Epithelial cell of proximal tubule (primary cell): ENCODE results near the gene SLC22A7. TPM values are rescaled to one million over a fixed set of nuclear protein-coding genes. Genes with fewer than 3 reads are reported as not detected.

Experiments
- DNase-seq: peaks from one replicate; pipeline ENCODE4 v3.0.0-alpha.2; 2011; ENCODE audit warnings: low read depth
- H3K4me3 ChIP-seq: 2 replicates; pipeline ENCODE4 v1.5.1; 2011; ENCODE audit warnings: low read depth, mild to moderate bottlenecking, low read length
- total RNA-seq: library from RNA; depleted of rRNA; stranded (reverse); fragments of >200 nt; gene quantifications from 2 replicates; pipeline ENCODE4 v1.2.3, GENCODE V29; 2015
- TF ChIP-seq, protein P1 (sequence below): conservative IDR thresholded peaks from 2 replicates; pipeline ENCODE4 v1.5.1; 2012; ENCODE audit warnings: low read depth, mild to moderate bottlenecking, low read length

Gene SLC22A7
- total RNA-seq, 1 donor from 2014 or later: not detected

- no peak for DNase-seq
- TF ChIP-seq, protein P1, sequence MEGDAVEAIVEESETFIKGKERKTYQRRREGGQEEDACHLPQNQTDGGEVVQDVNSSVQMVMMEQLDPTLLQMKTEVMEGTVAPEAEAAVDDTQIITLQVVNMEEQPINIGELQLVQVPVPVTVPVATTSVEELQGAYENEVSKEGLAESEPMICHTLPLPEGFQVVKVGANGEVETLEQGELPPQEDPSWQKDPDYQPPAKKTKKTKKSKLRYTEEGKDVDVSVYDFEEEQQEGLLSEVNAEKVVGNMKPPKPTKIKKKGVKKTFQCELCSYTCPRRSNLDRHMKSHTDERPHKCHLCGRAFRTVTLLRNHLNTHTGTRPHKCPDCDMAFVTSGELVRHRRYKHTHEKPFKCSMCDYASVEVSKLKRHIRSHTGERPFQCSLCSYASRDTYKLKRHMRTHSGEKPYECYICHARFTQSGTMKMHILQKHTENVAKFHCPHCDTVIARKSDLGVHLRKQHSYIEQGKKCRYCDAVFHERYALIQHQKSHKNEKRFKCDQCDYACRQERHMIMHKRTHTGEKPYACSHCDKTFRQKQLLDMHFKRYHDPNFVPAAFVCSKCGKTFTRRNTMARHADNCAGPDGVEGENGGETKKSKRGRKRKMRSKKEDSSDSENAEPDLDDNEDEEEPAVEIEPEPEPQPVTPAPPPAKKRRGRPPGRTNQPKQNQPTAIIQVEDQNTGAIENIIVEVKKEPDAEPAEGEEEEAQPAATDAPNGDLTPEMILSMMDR: no peak
- no peak overlapping the region for H3K4me3 ChIP-seq
Measured at GRCh38 chr6:43277643-43278523, 20.2 kb upstream of the SLC22A7 start.

GRCh38 chr6:43278524-43279078 lies 19.5 kb upstream of the SLC22A7 start:
- TF ChIP-seq, protein P1: no peak
- H3K4me3 ChIP-seq: no peak overlapping the region
- peak; percentile 61 for DNase-seq

- H3K4me3 ChIP-seq: no peak overlapping the region
- TF ChIP-seq, protein P1: no peak
- DNase-seq: no peak
Measured at GRCh38 chr6:43280234-43280633, 17.8 kb upstream of the SLC22A7 start.

- no peak overlapping the region for H3K4me3 ChIP-seq
- TF ChIP-seq, protein P1: no peak
Measured at GRCh38 chr6:43282060-43282459, 16.0 kb upstream of the SLC22A7 start.

DNA sequence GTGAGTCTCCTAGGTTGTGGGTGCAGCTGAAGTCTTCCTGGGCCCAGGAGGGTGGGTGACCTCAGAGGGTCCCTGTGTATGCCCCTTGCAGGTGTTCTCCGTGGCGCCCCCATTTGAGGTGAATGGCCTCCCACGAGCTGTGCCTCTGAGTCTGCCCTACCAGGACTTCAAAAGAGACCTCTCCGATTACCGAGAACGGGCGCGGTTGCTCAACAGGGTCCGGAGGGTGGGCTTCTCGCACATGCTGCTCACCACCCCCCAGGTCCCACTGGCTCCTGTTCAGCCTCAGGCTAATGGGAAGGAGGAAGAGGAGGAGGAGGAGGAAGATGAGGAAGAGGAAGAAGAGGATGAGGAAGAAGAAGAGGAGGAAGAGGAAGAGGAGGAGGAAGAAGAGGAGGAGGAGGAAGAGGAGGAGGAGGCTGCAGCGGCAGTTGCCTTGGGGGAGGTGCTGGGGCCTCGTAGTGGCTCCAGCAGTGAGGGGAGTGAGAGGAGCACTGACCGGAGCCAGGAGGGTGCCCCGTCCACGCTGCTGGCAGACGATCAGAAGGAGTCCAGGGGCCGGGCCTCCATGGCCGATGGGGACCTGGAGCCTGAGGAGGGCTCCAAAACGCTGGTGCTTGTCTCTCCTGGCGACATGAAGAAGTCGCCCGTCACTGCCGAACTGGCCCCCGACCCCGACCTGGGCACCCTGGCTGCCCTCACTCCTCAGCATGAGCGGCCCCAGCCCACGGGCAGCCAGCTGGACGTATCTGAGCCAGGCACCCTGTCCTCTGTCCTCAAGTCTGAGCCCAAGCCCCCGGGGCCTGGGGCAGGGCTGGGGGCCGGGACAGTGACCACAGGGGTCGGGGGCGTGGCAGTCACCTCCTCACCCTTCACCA lies 15.2 kb upstream of the SLC22A7 start:
- no peak overlapping the region for H3K4me3 ChIP-seq
- DNase-seq: no peak
- TF ChIP-seq, protein P1: no peak

More at GRCh38 chr6:43282060-43282459, 16.0 kb upstream of the SLC22A7 start:
- DNase-seq: no peak

GRCh38 chr6:43283514-43283901 lies 14.6 kb upstream of the SLC22A7 start:
- no peak overlapping the region for H3K4me3 ChIP-seq
- DNase-seq: no peak
- TF ChIP-seq, protein P1: no peak
